ENCODE results near the gene LRRK2.
"Not testable (repeated sequence)": the region's sequence is repeated elsewhere in the genome, so short reads cannot be mapped to it uniquely, and the experiment has no call there.

The LRRK2 gene

GRCh38 chr12:40376533-40377267, 151.9 kb downstream of the LRRK2 start:
- Histone ChIP-seq H3K4me2 (ENCODE audit: insufficient read depth, low read length) (no peak overlapping the region), H3K9ac (ENCODE audit: low read depth, low read length) (no peak overlapping the region), H3K36me3 (ENCODE audit: insufficient read depth, low read length) (no peaks in the 10 kb centered on the region), H3K4me1 (ENCODE audit: insufficient read depth, low read length) (no peaks in the 10 kb centered on the region), H2AFZ (ENCODE audit: low read depth, low read length) (no peak overlapping the region), H3K27ac (ENCODE audit: low read length) (no peak overlapping the region), H3K9me3 (ENCODE audit: insufficient read depth, low read length, severe bottlenecking) (no peaks in the 10 kb centered on the region), H3K79me2 (ENCODE audit: insufficient read depth, low read length) (no peaks in the 10 kb centered on the region), H3K27me3 (ENCODE audit: insufficient read depth, low read length, poor library complexity) (no peaks in the 10 kb centered on the region), H3K4me3 (ENCODE audit: low read depth in 1 of 2, low read length in 2 of 2) (no peak overlapping the region), H4K20me1 (ENCODE audit: insufficient read depth, low read length) (no peaks in the 10 kb centered on the region)
- DNase-seq (no peak), ATAC-seq (ENCODE audit: insufficient read depth, low read depth) (no peak)
- TF ChIP-seq CTCF (IDR thresholded peaks at IDR 0.05; ENCODE audit: borderline replicate concordance, extremely low read depth, low read length, poor library complexity, severe bottlenecking) (no peak), EZH2 (IDR thresholded peaks at IDR 0.05; ENCODE audit: borderline replicate concordance, low read depth, low read length, severe bottlenecking) (no peak)

GRCh38 chr12:40378691-40379090, 153.9 kb downstream of the LRRK2 start:
- H4K20me1 ChIP-seq (ENCODE audit: insufficient read depth, low read length) = no peaks in the 10 kb centered on the region
- no peak overlapping the region for H3K4me2 ChIP-seq (ENCODE audit: insufficient read depth, low read length)
- H3K4me1 ChIP-seq (ENCODE audit: insufficient read depth, low read length) = no peaks in the 10 kb centered on the region
- H3K27ac ChIP-seq (ENCODE audit: low read length) = no peak overlapping the region
- DNase-seq (no peak), ATAC-seq (ENCODE audit: insufficient read depth, low read depth) (no peak)
- no peaks in the 10 kb centered on the region for H3K27me3 ChIP-seq (ENCODE audit: insufficient read depth, low read length, poor library complexity)
- TF ChIP-seq CTCF (IDR thresholded peaks at IDR 0.05; ENCODE audit: borderline replicate concordance, extremely low read depth, low read length, poor library complexity, severe bottlenecking) (no peak), EZH2 (IDR thresholded peaks at IDR 0.05; ENCODE audit: borderline replicate concordance, low read depth, low read length, severe bottlenecking) (no peak)
- H3K9ac ChIP-seq (ENCODE audit: low read depth, low read length) = no peak overlapping the region
- H3K9me3 ChIP-seq (ENCODE audit: insufficient read depth, low read length, severe bottlenecking) = no peaks in the 10 kb centered on the region
- no peaks in the 10 kb centered on the region for H3K79me2 ChIP-seq (ENCODE audit: insufficient read depth, low read length)
- H2AFZ ChIP-seq (ENCODE audit: low read depth, low read length) = no peak overlapping the region
- no peak overlapping the region for H3K4me3 ChIP-seq (ENCODE audit: low read depth in 1 of 2, low read length in 2 of 2)
- H3K36me3 ChIP-seq (ENCODE audit: insufficient read depth, low read length) = no peaks in the 10 kb centered on the region

GRCh38 chr12:40382217-40382616, 157.4 kb downstream of the LRRK2 start:
- H3K4me3 ChIP-seq (ENCODE audit: low read depth in 1 of 2, low read length in 2 of 2) = no peak overlapping the region
- H3K27me3 ChIP-seq (ENCODE audit: insufficient read depth, low read length, poor library complexity) = no peaks in the 10 kb centered on the region
- no peaks in the 10 kb centered on the region for H3K36me3 ChIP-seq (ENCODE audit: insufficient read depth, low read length)
- no peak for ATAC-seq (ENCODE audit: insufficient read depth, low read depth)
- no peaks in the 10 kb centered on the region for H3K4me1 ChIP-seq (ENCODE audit: insufficient read depth, low read length)
- H3K9ac ChIP-seq (ENCODE audit: low read depth, low read length) = no peak overlapping the region
- no peak for DNase-seq
- no peaks in the 10 kb centered on the region for H4K20me1 ChIP-seq (ENCODE audit: insufficient read depth, low read length)
- no peaks in the 10 kb centered on the region for H3K9me3 ChIP-seq (ENCODE audit: insufficient read depth, low read length, severe bottlenecking)
- TF ChIP-seq CTCF (IDR thresholded peaks at IDR 0.05; ENCODE audit: borderline replicate concordance, extremely low read depth, low read length, poor library complexity, severe bottlenecking) = no peak
- H2AFZ ChIP-seq (ENCODE audit: low read depth, low read length) = no peak overlapping the region
- no peaks in the 10 kb centered on the region for H3K79me2 ChIP-seq (ENCODE audit: insufficient read depth, low read length)
- no peak overlapping the region for H3K4me2 ChIP-seq (ENCODE audit: insufficient read depth, low read length)
- no peak overlapping the region for H3K27ac ChIP-seq (ENCODE audit: low read length)

- not testable (repeated sequence) for ATAC-seq (ENCODE audit: insufficient read depth, low read depth); H3K4me1 ChIP-seq (ENCODE audit: insufficient read depth, low read length)
These were observed 162.5 kb downstream of the LRRK2 start for GRCh38 chr12:40387279-40387678.

More at GRCh38 chr12:40387279-40387678, 162.5 kb downstream of the LRRK2 start:
- not testable (repeated sequence) for DNase-seq; H3K36me3 ChIP-seq (ENCODE audit: insufficient read depth, low read length); H2AFZ ChIP-seq (ENCODE audit: low read depth, low read length); H3K27me3 ChIP-seq (ENCODE audit: insufficient read depth, low read length, poor library complexity); H3K27ac ChIP-seq (ENCODE audit: low read length); H3K4me2 ChIP-seq (ENCODE audit: insufficient read depth, low read length); H4K20me1 ChIP-seq (ENCODE audit: insufficient read depth, low read length); H3K4me3 ChIP-seq (ENCODE audit: low read depth in 1 of 2, low read length in 2 of 2); H3K9ac ChIP-seq (ENCODE audit: low read depth, low read length); H3K9me3 ChIP-seq (ENCODE audit: insufficient read depth, low read length, severe bottlenecking); H3K79me2 ChIP-seq (ENCODE audit: insufficient read depth, low read length)
